T-helper 1 cell treated with Interleukin-12 subunit alpha and Interleukin-12 subunit beta and Interleukin-4 antibody, amounts not matched to agents 30 μg/mL and 1 μg/mL, for 36 hours (primary cell): Measurements from ENCODE around the gene GJA4.

Experiments
- H3K27ac Mint-ChIP-seq: one replicate; pipeline ENCODE4 v1.8.0; 2021; ENCODE audit warnings: mild to moderate bottlenecking, mixed read lengths
- H3K27me3 Mint-ChIP-seq: one replicate; pipeline ENCODE4 v1.8.0; 2021; ENCODE audit warnings: low read depth, mixed read lengths
- H3K36me3 Mint-ChIP-seq: one replicate; pipeline ENCODE4 v1.8.0; 2021; ENCODE audit warnings: low read depth, mixed read lengths
- H3K4me1 Mint-ChIP-seq: one replicate; pipeline ENCODE4 v1.8.0; 2021; ENCODE audit warnings: low read depth, mixed read lengths
- H3K4me3 Mint-ChIP-seq: one replicate; pipeline ENCODE4 v1.8.0; 2021; ENCODE audit warnings: mild to moderate bottlenecking, moderate library complexity, mixed read lengths
- H3K9me3 Mint-ChIP-seq: one replicate; pipeline ENCODE4 v1.8.0; 2021; ENCODE audit warnings: mixed read lengths

The GJA4 gene

GRCh38 chr1:34779005-34779404, 13.8 kb upstream of the GJA4 start:
- Mint-ChIP-seq H3K36me3 (no peaks in the 10 kb centered on the region), H3K27ac (no peak overlapping the region), H3K4me1 (no peaks in the 10 kb centered on the region), H3K9me3 (no peaks in the 10 kb centered on the region), H3K4me3 (no peak overlapping the region), H3K27me3 (peaks cover 51% of the 10 kb centered on the region)

GRCh38 chr1:34779526-34779925, 13.3 kb upstream of the GJA4 start:
- H3K36me3 Mint-ChIP-seq: no peaks in the 10 kb centered on the region
- no peaks in the 10 kb centered on the region for H3K4me1 Mint-ChIP-seq
- no peak overlapping the region for H3K4me3 Mint-ChIP-seq
- H3K9me3 Mint-ChIP-seq: no peaks in the 10 kb centered on the region
- H3K27ac Mint-ChIP-seq: no peak overlapping the region
- H3K27me3 Mint-ChIP-seq: peaks cover 53% of the 10 kb centered on the region

DNA sequence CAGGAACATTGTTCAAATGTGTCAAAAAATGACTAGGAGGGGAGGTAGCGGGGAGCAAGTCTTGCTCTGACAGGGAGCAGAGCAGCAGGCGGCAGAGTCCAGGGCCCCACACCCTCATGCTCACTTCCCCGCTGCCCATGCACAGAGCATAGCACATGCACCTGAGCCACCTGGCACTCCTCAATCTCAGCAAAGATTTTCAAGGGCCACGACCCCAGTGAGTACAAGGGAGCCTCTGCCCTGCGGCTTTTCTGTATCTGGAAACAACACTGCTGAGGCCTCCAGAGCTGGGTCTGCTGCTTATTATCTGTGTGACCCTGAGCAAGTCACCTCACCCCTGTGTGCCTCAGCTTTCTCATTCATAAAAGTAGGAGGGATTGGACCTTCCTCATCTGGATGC, 12.8 kb upstream of the GJA4 start:
- no peaks in the 10 kb centered on the region for H3K9me3 Mint-ChIP-seq
- H3K4me3 Mint-ChIP-seq: no peak overlapping the region
- H3K36me3 Mint-ChIP-seq: no peaks in the 10 kb centered on the region

GRCh38 chr1:34780528-34780927, 12.3 kb upstream of the GJA4 start:
- H3K36me3 Mint-ChIP-seq: no peaks in the 10 kb centered on the region
- H3K4me3 Mint-ChIP-seq: no peak overlapping the region
- no peaks in the 10 kb centered on the region for H3K9me3 Mint-ChIP-seq
- no peaks in the 10 kb centered on the region for H3K4me1 Mint-ChIP-seq
- H3K27ac Mint-ChIP-seq: no peak overlapping the region
- peaks cover 53% of the 10 kb centered on the region for H3K27me3 Mint-ChIP-seq

More for the DNA sequence above, 12.8 kb upstream of the GJA4 start:
- Mint-ChIP-seq H3K27me3 (peaks cover 53% of the 10 kb centered on the region), H3K27ac (no peak overlapping the region), H3K4me1 (no peaks in the 10 kb centered on the region)

DNA sequence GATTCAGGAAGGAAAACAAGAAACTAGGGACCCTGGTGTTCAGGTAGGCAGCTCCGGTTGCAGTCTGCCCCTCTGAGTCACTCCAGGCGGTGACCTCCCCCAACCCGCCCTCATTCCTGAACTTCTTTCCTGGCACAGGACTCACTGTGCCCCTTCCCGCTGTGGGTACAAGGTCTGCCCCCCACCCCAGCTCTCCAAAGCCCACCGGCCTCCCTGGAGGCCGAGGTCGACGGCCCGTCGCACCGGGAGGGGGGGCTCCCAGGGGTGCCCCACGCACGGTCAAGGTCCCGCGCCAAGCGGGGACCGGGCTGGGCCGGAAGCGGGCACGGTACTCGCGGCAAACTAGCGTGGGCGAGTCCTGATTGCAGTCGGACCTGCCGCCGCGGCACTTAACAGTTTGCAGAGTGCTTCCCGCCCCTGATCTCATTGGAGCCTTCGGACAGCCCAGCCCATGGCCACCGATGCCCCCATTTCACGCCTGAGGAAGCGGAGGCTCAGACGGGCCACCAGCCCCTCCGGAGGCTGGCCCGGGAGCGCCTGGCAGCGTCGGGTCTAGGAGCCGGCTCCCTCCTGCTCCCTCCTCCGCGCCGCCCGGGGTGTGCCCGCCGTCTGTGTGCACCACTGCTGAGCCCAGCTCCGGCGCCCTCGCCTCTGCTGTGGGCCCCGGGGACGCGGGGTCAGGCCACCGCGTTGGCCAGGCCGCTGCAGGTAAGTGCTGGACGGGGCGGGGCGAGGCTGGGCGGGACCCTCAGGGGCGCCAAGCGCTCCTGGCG, 11.5 kb upstream of the GJA4 start, which contains the start of gene GJB3:
TSS of gene GJB3 (plus strand) at position 144 of the 773 bp plus-strand sequence. CDS start 3,549 bp downstream, outside the sequence.
- Mint-ChIP-seq H3K27me3 (peaks cover 53% of the 10 kb centered on the region), H3K9me3 (no peaks in the 10 kb centered on the region), H3K4me1 (no peaks in the 10 kb centered on the region), H3K4me3 (no peak within 1 kb of the TSS), H3K36me3 (no peaks in the 10 kb centered on the region), H3K27ac (no peak within 1 kb of the TSS)

DNA sequence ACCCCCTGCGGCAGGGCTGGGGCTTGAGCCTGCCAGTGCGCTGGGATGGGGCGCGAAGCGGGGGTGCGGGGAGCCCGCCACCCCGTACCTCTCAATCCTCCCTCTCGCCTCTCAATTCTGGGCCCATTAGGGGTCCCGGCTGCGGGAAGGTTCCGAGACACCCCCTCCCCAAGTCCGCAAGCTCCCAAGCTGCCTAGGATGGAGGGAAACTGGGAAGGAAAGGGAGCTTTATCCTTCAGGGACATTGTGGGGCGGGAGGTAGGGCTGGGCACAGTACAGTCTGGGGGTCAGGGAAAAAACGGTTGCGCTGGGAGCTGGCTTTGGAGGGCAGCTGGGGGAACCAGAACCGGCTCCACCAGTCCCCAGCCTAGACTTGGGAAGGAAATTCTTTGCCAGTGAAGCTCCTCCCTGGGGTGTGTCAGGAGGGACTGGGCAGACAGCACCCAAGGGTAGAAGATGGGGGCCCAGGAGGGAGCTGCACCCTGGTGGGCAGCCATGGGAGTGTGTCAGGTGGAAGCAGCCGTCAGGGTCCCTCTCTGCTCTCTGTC, 10.9 kb upstream of the GJA4 start:
- no peak overlapping the region for H3K4me3 Mint-ChIP-seq
- peaks cover 3% of the 10 kb centered on the region for H3K4me1 Mint-ChIP-seq
- H3K27ac Mint-ChIP-seq: no peak overlapping the region
- H3K27me3 Mint-ChIP-seq: peaks cover 58% of the 10 kb centered on the region
- no peaks in the 10 kb centered on the region for H3K36me3 Mint-ChIP-seq
- no peaks in the 10 kb centered on the region for H3K9me3 Mint-ChIP-seq

DNA sequence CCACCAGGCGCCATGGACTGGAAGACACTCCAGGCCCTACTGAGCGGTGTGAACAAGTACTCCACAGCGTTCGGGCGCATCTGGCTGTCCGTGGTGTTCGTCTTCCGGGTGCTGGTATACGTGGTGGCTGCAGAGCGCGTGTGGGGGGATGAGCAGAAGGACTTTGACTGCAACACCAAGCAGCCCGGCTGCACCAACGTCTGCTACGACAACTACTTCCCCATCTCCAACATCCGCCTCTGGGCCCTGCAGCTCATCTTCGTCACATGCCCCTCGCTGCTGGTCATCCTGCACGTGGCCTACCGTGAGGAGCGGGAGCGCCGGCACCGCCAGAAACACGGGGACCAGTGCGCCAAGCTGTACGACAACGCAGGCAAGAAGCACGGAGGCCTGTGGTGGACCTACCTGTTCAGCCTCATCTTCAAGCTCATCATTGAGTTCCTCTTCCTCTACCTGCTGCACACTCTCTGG, 8.0 kb upstream of the GJA4 start:
- H3K27ac Mint-ChIP-seq: no peak overlapping the region
- no peaks in the 10 kb centered on the region for H3K36me3 Mint-ChIP-seq
- H3K4me3 Mint-ChIP-seq: no peak overlapping the region
- no peaks in the 10 kb centered on the region for H3K9me3 Mint-ChIP-seq
- peaks cover 38% of the 10 kb centered on the region for H3K27me3 Mint-ChIP-seq
- H3K4me1 Mint-ChIP-seq: peaks cover 5% of the 10 kb centered on the region

GRCh38 chr1:34785231-34785874, 7.4 kb upstream of the GJA4 start:
- H3K27me3 Mint-ChIP-seq: peaks cover 32% of the 10 kb centered on the region
- H3K4me1 Mint-ChIP-seq: peaks cover 9% of the 10 kb centered on the region
- H3K4me3 Mint-ChIP-seq: no peak overlapping the region

GRCh38 chr1:34785875-34786470, 6.8 kb upstream of the GJA4 start:
- peaks cover 27% of the 10 kb centered on the region for H3K27me3 Mint-ChIP-seq
- H3K36me3 Mint-ChIP-seq: no peaks in the 10 kb centered on the region
- no peaks in the 10 kb centered on the region for H3K9me3 Mint-ChIP-seq
- no peak overlapping the region for H3K4me3 Mint-ChIP-seq
- H3K27ac Mint-ChIP-seq: no peak overlapping the region
- peaks cover 12% of the 10 kb centered on the region for H3K4me1 Mint-ChIP-seq

More at GRCh38 chr1:34785231-34785874, 7.4 kb upstream of the GJA4 start:
- no peaks in the 10 kb centered on the region for H3K9me3 Mint-ChIP-seq
- H3K36me3 Mint-ChIP-seq: no peaks in the 10 kb centered on the region
- no peak overlapping the region for H3K27ac Mint-ChIP-seq

GRCh38 chr1:34786521-34787325, 6.1 kb upstream of the GJA4 start:
- no peaks in the 10 kb centered on the region for H3K9me3 Mint-ChIP-seq
- H3K36me3 Mint-ChIP-seq: no peaks in the 10 kb centered on the region
- H3K27ac Mint-ChIP-seq: no peak overlapping the region
- no peak overlapping the region for H3K4me3 Mint-ChIP-seq
- H3K4me1 Mint-ChIP-seq: peaks cover 12% of the 10 kb centered on the region
- H3K27me3 Mint-ChIP-seq: peaks cover 26% of the 10 kb centered on the region

GRCh38 chr1:34787461-34788420, 5.1 kb upstream of the GJA4 start:
- Mint-ChIP-seq H3K36me3 (no peaks in the 10 kb centered on the region), H3K9me3 (no peaks in the 10 kb centered on the region), H3K4me3 (no peak overlapping the region), H3K27me3 (peaks cover 18% of the 10 kb centered on the region), H3K4me1 (peaks cover 15% of the 10 kb centered on the region), H3K27ac (no peak overlapping the region)

- no peaks in the 10 kb centered on the region for H3K9me3 Mint-ChIP-seq
- no peak overlapping the region for H3K27ac Mint-ChIP-seq
- H3K4me3 Mint-ChIP-seq: no peak overlapping the region
- H3K4me1 Mint-ChIP-seq: peaks cover 15% of the 10 kb centered on the region
- H3K36me3 Mint-ChIP-seq: no peaks in the 10 kb centered on the region
- H3K27me3 Mint-ChIP-seq: peaks cover 5% of the 10 kb centered on the region
These were observed 1.8 kb upstream of the GJA4 start for GRCh38 chr1:34790985-34791384.

GRCh38 chr1:34792424-34792823, 375 bp upstream of the GJA4 start:
- Mint-ChIP-seq H3K4me1 (peaks cover 14% of the 10 kb centered on the region), H3K9me3 (no peaks in the 10 kb centered on the region), H3K36me3 (no peaks in the 10 kb centered on the region), H3K27ac (no peak overlapping the region), H3K4me3 (peak overlapping the region; percentile 59), H3K27me3 (no peaks in the 10 kb centered on the region)
